HCT116 (cell line): ENCODE data around the gene SBK2.

ENCODE experiments used
- EGR1 ChIP-seq: IDR thresholded peaks from 2 replicates; pipeline ENCODE4 v1.6.1; 2012; ENCODE audit warnings: low read depth
- JUND ChIP-seq: IDR thresholded peaks from 2 replicates; pipeline ENCODE4 v1.6.1; 2012
- POLR2AphosphoS5 ChIP-seq: IDR thresholded peaks from 2 replicates; pipeline ENCODE4 v1.6.1; 2011; ENCODE audit warnings: mild to moderate bottlenecking, low read depth, low read length, moderate library complexity
- RAD21 ChIP-seq: IDR thresholded peaks from 2 replicates; pipeline ENCODE4 v1.6.1; 2012; ENCODE audit warnings: low read depth, mild to moderate bottlenecking
- TF ChIP-seq, protein P1 (sequence below), 3 experiments: fragments of 200-600 bp in 1 of 3; sonication (generic) in 1 of 3; IDR thresholded peaks in 2 of 3; conservative IDR thresholded peaks in 1 of 3; 2 replicates each; pipeline ENCODE4 v1.5.1; 2012 to 2017; ENCODE audit warnings: low read depth in 2 of 3, low read length in 2 of 3, antibody characterized with exemption in 1 of 3, borderline replicate concordance in 1 of 3, control low read depth in 1 of 3, mild to moderate bottlenecking in 1 of 3, mixed read lengths in 1 of 3, mixed run types in 1 of 3, moderate library complexity in 1 of 3; ENCODE audit not compliant: insufficient read depth in 1 of 3

DNA sequence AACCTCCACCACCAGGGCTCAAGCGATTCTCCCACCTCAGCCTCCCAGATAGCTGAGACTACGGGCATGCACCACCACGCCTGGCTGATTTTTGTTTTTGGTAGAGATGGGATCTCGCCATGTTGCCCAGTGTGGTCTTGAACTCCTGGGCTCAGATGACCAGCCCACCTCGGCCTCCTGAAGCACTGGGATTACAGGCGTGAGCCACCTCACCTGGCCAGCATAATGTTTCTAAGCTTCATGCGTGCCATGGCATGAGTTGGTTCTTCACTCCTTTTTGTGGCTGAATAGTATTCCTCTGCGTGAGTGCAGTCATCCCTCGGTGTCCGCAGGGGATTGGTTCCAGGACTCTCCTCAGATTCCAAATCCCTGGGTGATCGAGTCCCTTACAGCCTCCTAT lies 47.9 kb upstream of the SBK2 start:
- TF ChIP-seq JUND (no peak), POLR2AphosphoS5 (no peak), EGR1 (no peak), RAD21 (no peak)
- TF ChIP-seq, protein P1, sequence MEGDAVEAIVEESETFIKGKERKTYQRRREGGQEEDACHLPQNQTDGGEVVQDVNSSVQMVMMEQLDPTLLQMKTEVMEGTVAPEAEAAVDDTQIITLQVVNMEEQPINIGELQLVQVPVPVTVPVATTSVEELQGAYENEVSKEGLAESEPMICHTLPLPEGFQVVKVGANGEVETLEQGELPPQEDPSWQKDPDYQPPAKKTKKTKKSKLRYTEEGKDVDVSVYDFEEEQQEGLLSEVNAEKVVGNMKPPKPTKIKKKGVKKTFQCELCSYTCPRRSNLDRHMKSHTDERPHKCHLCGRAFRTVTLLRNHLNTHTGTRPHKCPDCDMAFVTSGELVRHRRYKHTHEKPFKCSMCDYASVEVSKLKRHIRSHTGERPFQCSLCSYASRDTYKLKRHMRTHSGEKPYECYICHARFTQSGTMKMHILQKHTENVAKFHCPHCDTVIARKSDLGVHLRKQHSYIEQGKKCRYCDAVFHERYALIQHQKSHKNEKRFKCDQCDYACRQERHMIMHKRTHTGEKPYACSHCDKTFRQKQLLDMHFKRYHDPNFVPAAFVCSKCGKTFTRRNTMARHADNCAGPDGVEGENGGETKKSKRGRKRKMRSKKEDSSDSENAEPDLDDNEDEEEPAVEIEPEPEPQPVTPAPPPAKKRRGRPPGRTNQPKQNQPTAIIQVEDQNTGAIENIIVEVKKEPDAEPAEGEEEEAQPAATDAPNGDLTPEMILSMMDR (IDR thresholded peaks at IDR 0.05 in 2 of 3, conservative IDR thresholded peaks at IDR 0.05 in 1 of 3; ENCODE audit: borderline replicate concordance in 1 of 3, insufficient read depth in 1 of 3, low read depth in 2 of 3, low read length in 2 of 3) = no peak
